Neural progenitor cell (in vitro differentiated cells): Measurements from ENCODE around the gene GALE. TPM values are rescaled to one million over a fixed set of nuclear protein-coding genes. Genes with fewer than 3 reads are reported as not detected.

Experiments
- DNase-seq: peaks from one replicate; pipeline ENCODE4 v3.0.0-alpha.2; 2016; ENCODE audit warnings: low spot score
- H2AFZ ChIP-seq: fragments of 200-600 bp; sonication (generic); replicated peaks from 2 replicates; pipeline ENCODE4 v1.6.1; 2016; ENCODE audit warnings: antibody characterized with exemption
- H3F3A ChIP-seq: fragments of 200-600 bp; sonication (generic); 2 replicates; pipeline ENCODE4 v1.6.1; 2016; ENCODE audit warnings: antibody characterized with exemption, low read depth
- H3K27ac ChIP-seq: fragments of 200-600 bp; sonication (generic); 2 replicates; pipeline ENCODE4 v1.5.1; 2016; ENCODE audit warnings: mild to moderate bottlenecking
- H3K27me3 ChIP-seq: fragments of 200-600 bp; sonication (generic); 2 replicates; pipeline ENCODE4 v1.6.1; 2016; ENCODE audit warnings: mild to moderate bottlenecking, moderate library complexity
- H3K36me3 ChIP-seq: fragments of 200-600 bp; sonication (generic); 2 replicates; pipeline ENCODE4 v1.5.1; 2016
- H3K4me1 ChIP-seq: fragments of 200-600 bp; sonication (generic); 2 replicates; pipeline ENCODE4 v1.6.1; 2016; ENCODE audit warnings: mixed run types
- H3K4me2 ChIP-seq: fragments of 200-600 bp; sonication (generic); 2 replicates; pipeline ENCODE4 v1.6.1; 2016
- H3K4me3 ChIP-seq: fragments of 200-600 bp; sonication (generic); 2 replicates; pipeline ENCODE4 v1.5.1; 2016
- H3K79me2 ChIP-seq: fragments of 200-600 bp; sonication (generic); 2 replicates; pipeline ENCODE4 v1.6.1; 2016; ENCODE audit warnings: low read depth
- H3K9ac ChIP-seq: fragments of 200-600 bp; sonication (generic); 2 replicates; pipeline ENCODE4 v1.6.1; 2016
- H3K9me3 ChIP-seq: fragments of 200-600 bp; sonication (generic); 2 replicates; pipeline ENCODE4 v1.5.1; 2016; ENCODE audit warnings: low read depth
- H4K20me1 ChIP-seq: fragments of 200-600 bp; sonication (generic); 2 replicates; pipeline ENCODE4 v1.6.1; 2016; ENCODE audit warnings: low read depth
- H3K27ac Mint-ChIP-seq: 3 replicates; pipeline ENCODE4 v1.8.0; 2021; ENCODE audit warnings: mixed read lengths
- H3K27me3 Mint-ChIP-seq: 2 replicates; pipeline ENCODE4 v1.8.0; 2022; ENCODE audit warnings: low read depth, mild to moderate bottlenecking, inconsistent platforms, moderate library complexity, mixed read lengths; ENCODE audit not compliant: insufficient read depth
- H3K36me3 Mint-ChIP-seq: 3 replicates; pipeline ENCODE4 v1.8.0; 2021; ENCODE audit warnings: mixed read lengths
- H3K4me1 Mint-ChIP-seq: 3 replicates; pipeline ENCODE4 v1.8.0; 2021; ENCODE audit warnings: mixed read lengths
- H3K4me3 Mint-ChIP-seq: 3 replicates; pipeline ENCODE4 v1.8.0; 2021; ENCODE audit warnings: mild to moderate bottlenecking, moderate library complexity, mixed read lengths
- H3K9me3 Mint-ChIP-seq: 3 replicates; pipeline ENCODE4 v1.8.0; 2020; ENCODE audit warnings: mixed read lengths
- EZH2 ChIP-seq: fragments of 200-600 bp; sonication (generic); IDR thresholded peaks from 2 replicates; pipeline ENCODE4 v1.6.1; 2017; ENCODE audit warnings: antibody characterized with exemption, mild to moderate bottlenecking, moderate library complexity
- EZH2phosphoT487 ChIP-seq: fragments of 200-600 bp; sonication (generic); IDR thresholded peaks from 2 replicates; pipeline ENCODE4 v1.6.1; 2017; ENCODE audit warnings: antibody characterized with exemption
- total RNA-seq: library from RNA; depleted of rRNA; stranded (reverse); fragments of >200 nt; gene quantifications from 2 replicates; pipeline ENCODE4 v1.2.3, GENCODE V29; 2015; ENCODE audit warnings: low replicate concordance
- TF ChIP-seq, protein P1 (sequence below): fragments of 200-600 bp; sonication (generic); IDR thresholded peaks from 2 replicates; pipeline ENCODE4 v1.5.1; 2017; ENCODE audit warnings: antibody characterized with exemption, mild to moderate bottlenecking

GALE gene
- total RNA-seq, 1 donor from 2014 or later: 15.6 TPM

DNA sequence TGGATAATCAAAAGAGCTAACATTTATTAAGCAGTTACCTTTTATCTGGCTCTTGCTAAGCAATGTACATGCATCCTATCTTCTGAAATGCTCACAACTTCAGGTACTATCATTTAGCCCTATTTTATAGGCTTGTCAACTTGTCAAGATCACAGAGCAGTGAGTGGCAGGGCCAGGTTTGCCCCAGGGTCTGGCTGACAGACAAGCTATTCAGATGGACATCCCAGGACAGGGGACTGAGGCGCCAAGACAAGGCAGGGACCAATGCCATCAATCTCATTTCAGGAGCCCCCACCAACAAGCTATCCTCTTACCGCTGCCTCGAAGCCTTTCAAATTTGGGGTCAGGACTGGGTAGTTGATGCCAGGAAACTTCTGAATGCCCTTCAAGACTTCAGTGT, 15.8 kb upstream of the GALE start:
- H3F3A ChIP-seq: no peaks in the 10 kb centered on the region
- no peak overlapping the region for H3K9ac ChIP-seq
- no peaks in the 10 kb centered on the region for H3K27me3 Mint-ChIP-seq
- peaks cover 8% of the 10 kb centered on the region for H3K36me3 Mint-ChIP-seq
- H3K36me3 ChIP-seq: no peaks in the 10 kb centered on the region
- DNase-seq: no peak
- no peak overlapping the region for H3K4me2 ChIP-seq
- H3K4me3 Mint-ChIP-seq: no peak overlapping the region
- no peak overlapping the region for H3K27ac ChIP-seq
- TF ChIP-seq, protein P1, sequence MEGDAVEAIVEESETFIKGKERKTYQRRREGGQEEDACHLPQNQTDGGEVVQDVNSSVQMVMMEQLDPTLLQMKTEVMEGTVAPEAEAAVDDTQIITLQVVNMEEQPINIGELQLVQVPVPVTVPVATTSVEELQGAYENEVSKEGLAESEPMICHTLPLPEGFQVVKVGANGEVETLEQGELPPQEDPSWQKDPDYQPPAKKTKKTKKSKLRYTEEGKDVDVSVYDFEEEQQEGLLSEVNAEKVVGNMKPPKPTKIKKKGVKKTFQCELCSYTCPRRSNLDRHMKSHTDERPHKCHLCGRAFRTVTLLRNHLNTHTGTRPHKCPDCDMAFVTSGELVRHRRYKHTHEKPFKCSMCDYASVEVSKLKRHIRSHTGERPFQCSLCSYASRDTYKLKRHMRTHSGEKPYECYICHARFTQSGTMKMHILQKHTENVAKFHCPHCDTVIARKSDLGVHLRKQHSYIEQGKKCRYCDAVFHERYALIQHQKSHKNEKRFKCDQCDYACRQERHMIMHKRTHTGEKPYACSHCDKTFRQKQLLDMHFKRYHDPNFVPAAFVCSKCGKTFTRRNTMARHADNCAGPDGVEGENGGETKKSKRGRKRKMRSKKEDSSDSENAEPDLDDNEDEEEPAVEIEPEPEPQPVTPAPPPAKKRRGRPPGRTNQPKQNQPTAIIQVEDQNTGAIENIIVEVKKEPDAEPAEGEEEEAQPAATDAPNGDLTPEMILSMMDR: no peak
- TF ChIP-seq EZH2phosphoT487 (no peak), EZH2 (no peak)
- no peaks in the 10 kb centered on the region for H3K9me3 Mint-ChIP-seq
- H3K27ac Mint-ChIP-seq: no peak overlapping the region
- H3K4me1 ChIP-seq: no peaks in the 10 kb centered on the region
- H4K20me1 ChIP-seq: no peaks in the 10 kb centered on the region
- no peak overlapping the region for H2AFZ ChIP-seq
- H3K9me3 ChIP-seq: no peaks in the 10 kb centered on the region
- no peaks in the 10 kb centered on the region for H3K4me1 Mint-ChIP-seq
- no peaks in the 10 kb centered on the region for H3K79me2 ChIP-seq
- no peak overlapping the region for H3K4me3 ChIP-seq
- H3K27me3 ChIP-seq: no peaks in the 10 kb centered on the region

DNA sequence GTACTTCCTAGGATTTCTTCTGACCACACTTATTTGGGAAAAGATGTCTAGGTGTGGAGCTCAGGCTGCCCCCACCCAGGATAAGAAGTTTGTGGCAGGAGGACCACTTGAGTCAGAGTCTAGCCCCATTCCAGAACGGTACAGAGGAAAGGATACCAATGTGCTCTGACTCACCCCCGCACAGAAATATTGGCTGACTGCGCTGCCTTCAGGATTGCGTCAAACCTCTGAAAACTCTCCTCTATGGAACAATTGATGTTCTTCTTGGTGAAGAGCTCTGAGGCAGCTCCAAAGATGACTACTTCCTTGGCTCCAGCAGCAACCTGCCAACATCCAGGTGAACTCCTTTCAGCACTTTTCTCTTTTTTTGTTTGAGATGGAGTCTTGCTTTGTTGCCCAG, 13.5 kb upstream of the GALE start:
- no peak for DNase-seq
- H3K27ac Mint-ChIP-seq: no peak overlapping the region
- no peaks in the 10 kb centered on the region for H3K4me1 ChIP-seq
- no peak overlapping the region for H3K4me3 ChIP-seq
- no peaks in the 10 kb centered on the region for H3K27me3 Mint-ChIP-seq
- H3K79me2 ChIP-seq: no peaks in the 10 kb centered on the region
- H4K20me1 ChIP-seq: no peaks in the 10 kb centered on the region
- H3K9me3 ChIP-seq: no peaks in the 10 kb centered on the region
- no peaks in the 10 kb centered on the region for H3K27me3 ChIP-seq
- H3K36me3 ChIP-seq: no peaks in the 10 kb centered on the region
- H3K36me3 Mint-ChIP-seq: peaks cover 8% of the 10 kb centered on the region
- no peak overlapping the region for H3K27ac ChIP-seq
- H3F3A ChIP-seq: no peaks in the 10 kb centered on the region
- H2AFZ ChIP-seq: no peak overlapping the region
- H3K4me1 Mint-ChIP-seq: no peaks in the 10 kb centered on the region
- H3K4me2 ChIP-seq: no peak overlapping the region
- TF ChIP-seq EZH2phosphoT487: no peak
- no peak for TF ChIP-seq EZH2
- TF ChIP-seq, protein P1: no peak
- no peaks in the 10 kb centered on the region for H3K9me3 Mint-ChIP-seq
- no peak overlapping the region for H3K9ac ChIP-seq
- no peak overlapping the region for H3K4me3 Mint-ChIP-seq

DNA sequence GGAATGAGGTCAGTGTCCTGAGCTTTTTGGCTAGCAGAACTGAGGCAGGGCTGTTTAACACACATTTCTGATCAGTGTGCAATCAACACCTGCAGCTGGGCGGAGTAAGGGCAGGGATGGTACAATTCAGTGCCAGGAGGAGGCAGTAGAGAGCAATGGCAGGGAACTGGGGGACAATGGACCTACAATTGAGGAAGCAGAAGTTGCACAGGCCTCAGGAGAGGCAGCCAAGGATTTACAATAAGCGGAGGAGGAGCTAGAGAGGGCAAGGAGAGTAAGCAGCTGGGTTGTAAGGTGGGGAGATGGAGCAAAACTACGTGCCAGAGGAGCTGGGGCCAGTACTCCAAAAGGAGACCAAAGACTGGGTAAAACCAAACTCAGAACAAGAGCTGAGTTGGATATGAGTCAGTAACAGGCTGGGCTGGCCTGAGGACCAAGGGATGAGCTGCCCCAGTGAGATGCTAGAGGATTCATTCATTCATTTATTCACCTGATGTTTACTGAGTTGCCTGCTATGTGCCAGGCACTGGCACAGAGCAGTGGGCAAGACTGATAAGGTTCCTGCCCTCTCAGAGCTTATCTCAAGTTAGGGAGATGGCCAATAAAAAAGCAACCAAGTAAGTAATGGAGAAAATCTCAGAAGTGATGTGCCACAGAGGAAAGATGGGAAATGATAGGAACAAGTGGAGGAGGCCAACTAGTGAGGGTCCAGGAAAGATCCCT, 10.4 kb upstream of the GALE start:
- Mint-ChIP-seq H3K27ac (no peak overlapping the region), H3K4me1 (no peaks in the 10 kb centered on the region), H3K9me3 (no peaks in the 10 kb centered on the region), H3K27me3 (peaks cover 2% of the 10 kb centered on the region), H3K36me3 (peaks cover 10% of the 10 kb centered on the region), H3K4me3 (no peak overlapping the region)
- no peak for TF ChIP-seq EZH2phosphoT487
- TF ChIP-seq, protein P1: peak; percentile 77
- H3K36me3 ChIP-seq: no peaks in the 10 kb centered on the region
- H3K27me3 ChIP-seq: no peaks in the 10 kb centered on the region
- no peak overlapping the region for H3K9ac ChIP-seq
- H2AFZ ChIP-seq: no peak overlapping the region
- peak; percentile 77 for DNase-seq
- H4K20me1 ChIP-seq: no peaks in the 10 kb centered on the region
- H3K9me3 ChIP-seq: no peaks in the 10 kb centered on the region
- no peaks in the 10 kb centered on the region for H3K79me2 ChIP-seq
- no peak overlapping the region for H3K4me3 ChIP-seq
- H3K4me1 ChIP-seq: no peaks in the 10 kb centered on the region
- no peak overlapping the region for H3K4me2 ChIP-seq
- H3K27ac ChIP-seq: no peak overlapping the region
- H3F3A ChIP-seq: no peaks in the 10 kb centered on the region
